Pancreas (tissue), 10 donors: Measurements from ENCODE around the gene RPS16. TPM values are rescaled to one million over a fixed set of nuclear protein-coding genes. Genes with fewer than 3 reads are reported as not detected.

Experiments used
- ATAC-seq, 4 donors: fragments of 200-7000 bp; cut with Tn5 transposase; one replicate each; pipeline versions ENCODE4 v1.8.0 to v1.9.1; 2020; ENCODE audit warnings: mild to moderate bottlenecking in 4 of 4, moderate library complexity in 4 of 4
- DNase-seq, 6 donors: peaks; one replicate each; pipeline ENCODE4 v3.0.0-alpha.2; 2020
- FAIRE-seq: peaks from 2 replicates; lab custom pipeline; 2012; peaks lifted over from hg19 to GRCh38; lab: Jason Lieb, UNC
- H3K27ac ChIP-seq, 4 donors: fragments of 200-600 bp; sonication (generic); 1 replicate in 3 of 4; 2 replicates in 1 of 4; pipeline versions ENCODE4 v1.5.0 to v1.8.0; 2020
- H3K27me3 ChIP-seq, 4 donors: fragments of 200-600 bp; one replicate each; pipeline ENCODE4 v1.8.0; 2021
- H3K36me3 ChIP-seq, 3 donors: fragments of 200-600 bp; sonication (generic) in 1 of 3; one replicate each; pipeline versions ENCODE4 v1.5.0 to v1.8.0; 2020 to 2021
- H3K4me1 ChIP-seq, 3 donors: fragments of 200-600 bp; one replicate each; pipeline ENCODE4 v1.8.0; 2021
- H3K4me3 ChIP-seq, 4 donors: fragments of 200-600 bp; sonication (generic) in 2 of 4; one replicate each; pipeline versions ENCODE4 v1.5.0 to v1.8.0; 2020 to 2021
- H3K9me3 ChIP-seq, 4 donors: fragments of 200-600 bp; one replicate each; pipeline ENCODE4 v1.8.0; 2021
- WGBS, 2 donors: extraction: QIAGEN DNeasy Blood & Tissue Kit; methylation state at CpG; one replicate each; pipeline ENCODE4 v1.1.7; 2013; 5-methylcytosine and 5-hydroxymethylcytosine counted together
- intact Hi-C, 3 donors: fragments of 100-400 bp; cut with DNase I; formaldehyde crosslinking; loops; one replicate each; pipeline versions ENCODE4 v1.11.1 to v1.14.2; 2022
- polyA plus RNA-seq, 2 donors: library from polyadenylated mRNA; stranded (reverse); fragments of 200-250 nt; gene quantifications; one replicate each; pipeline ENCODE4 v1.2.3, GENCODE V29; 2013
- total RNA-seq, 6 donors: library from RNA; stranded (reverse); fragmentation: NEBNext Ultra II Directional in 4 of 6; extraction: Animal tissue kit (Norgen Biotek cat#: 25700) in 4 of 6; gene quantifications; one replicate each; pipeline versions ENCODE4 v1.2.1 to v1.2.4, GENCODE V29; 2021 to 2023
- TF ChIP-seq, protein P1 (sequence below), 4 donors: fragments of 200-600 bp; sonication (generic) in 3 of 4; IDR thresholded peaks; one replicate each; pipeline versions ENCODE4 v1.5.0 to v1.8.0; 2021; ENCODE audit warnings: antibody characterized with exemption in 4 of 4
- donor health status: healthy with polysubstance abuse.
- donor health status: DM: no; HTN: no; CAD: no; lungs with moderate emphysema.
- donor health status: DM: no; HTN: no; CAD: no.
- donor health status: control.
- donor health status: control.
- donor health status: Bipolar disorder and iron deficiency.
- donor health status: DM: yes; HTN: yes; CAD: no.
- donor health status: DM: no; HTN: no; CAD: no.
- donor health status: DM: no; HTN: no; CAD: no.
- donor health status: DM: yes; HTN: yes; CAD: no.

Gene RPS16
- total and polyA plus RNA-seq, 8 donors: 920 to 1,759 (median 1,249) TPM

DNA sequence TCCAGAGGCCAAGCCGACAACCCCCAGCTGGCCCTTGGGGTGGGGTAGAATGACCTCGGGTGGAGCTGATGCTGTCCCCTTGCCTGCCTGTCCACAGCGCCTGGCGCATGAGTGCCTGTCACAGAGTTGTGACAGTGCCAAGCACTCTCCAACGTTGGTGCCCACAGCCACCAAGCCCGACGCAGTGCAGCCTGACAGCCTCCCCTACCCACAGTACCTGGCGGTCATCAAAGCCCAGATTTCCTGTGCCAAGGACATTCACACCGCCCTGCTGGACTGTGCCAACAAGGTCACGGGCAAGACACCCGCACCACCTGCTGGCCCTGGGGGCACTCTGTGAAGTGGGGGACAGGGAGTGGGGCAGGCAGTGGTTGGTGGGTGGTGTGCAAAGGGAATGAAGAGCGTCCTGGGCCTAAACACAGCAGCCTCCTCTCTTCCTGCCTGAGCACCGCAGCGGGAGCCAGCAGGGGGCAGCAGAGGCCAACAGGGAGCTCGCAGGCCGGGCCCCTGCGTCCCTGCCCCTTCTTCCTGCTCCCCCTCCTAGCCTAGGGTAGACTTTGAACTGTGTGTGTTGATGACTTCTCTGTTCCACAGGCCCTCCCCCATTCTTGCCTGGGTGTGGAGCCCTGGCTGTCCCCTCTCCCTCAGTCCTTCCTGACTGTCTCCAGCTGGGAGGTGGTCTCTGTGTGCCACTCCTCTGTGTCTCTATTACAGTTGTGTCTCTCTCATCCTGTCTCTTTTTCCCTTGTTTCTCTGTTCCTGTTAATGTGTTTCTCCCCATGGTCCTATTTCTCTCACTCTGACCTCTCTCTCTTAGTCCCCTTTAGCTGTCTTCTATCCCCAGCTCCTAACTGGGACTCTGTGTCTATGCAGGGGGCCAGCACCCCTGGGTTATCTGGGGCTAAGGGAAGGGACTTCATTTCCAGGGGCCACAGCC lies 38.1 kb downstream of the RPS16 start:
- peak overlapping the region; percentile 46 to 85 (median 66) for H3K27ac ChIP-seq
- H3K36me3 ChIP-seq: peaks cover 0 to 6% (median 0%) of the 10 kb centered on the region in 3 donors
- peaks cover 6 to 25% (median 15%) of the 10 kb centered on the region in 3 donors for H3K4me1 ChIP-seq
- FAIRE-seq: no peak
- peak; percentile 79 to 86 (median 84) for ATAC-seq
- DNase-seq: peak; percentile 83 to 98 (median 91)
- no peaks in the 10 kb centered on the region for H3K27me3 ChIP-seq
- intact Hi-C loops: loop anchor here in 1 of 3 donors (10.0 kb wide), 1 partner anchor 137 kb away; the partner anchor contains the start of gene EID2B
- WGBS, 2 donors: 10% methylated on average over 17 of the region's 17 CpGs
- H3K4me3 ChIP-seq: no peak overlapping the region
- H3K9me3 ChIP-seq: no peaks in the 10 kb centered on the region
- TF ChIP-seq, protein P1, sequence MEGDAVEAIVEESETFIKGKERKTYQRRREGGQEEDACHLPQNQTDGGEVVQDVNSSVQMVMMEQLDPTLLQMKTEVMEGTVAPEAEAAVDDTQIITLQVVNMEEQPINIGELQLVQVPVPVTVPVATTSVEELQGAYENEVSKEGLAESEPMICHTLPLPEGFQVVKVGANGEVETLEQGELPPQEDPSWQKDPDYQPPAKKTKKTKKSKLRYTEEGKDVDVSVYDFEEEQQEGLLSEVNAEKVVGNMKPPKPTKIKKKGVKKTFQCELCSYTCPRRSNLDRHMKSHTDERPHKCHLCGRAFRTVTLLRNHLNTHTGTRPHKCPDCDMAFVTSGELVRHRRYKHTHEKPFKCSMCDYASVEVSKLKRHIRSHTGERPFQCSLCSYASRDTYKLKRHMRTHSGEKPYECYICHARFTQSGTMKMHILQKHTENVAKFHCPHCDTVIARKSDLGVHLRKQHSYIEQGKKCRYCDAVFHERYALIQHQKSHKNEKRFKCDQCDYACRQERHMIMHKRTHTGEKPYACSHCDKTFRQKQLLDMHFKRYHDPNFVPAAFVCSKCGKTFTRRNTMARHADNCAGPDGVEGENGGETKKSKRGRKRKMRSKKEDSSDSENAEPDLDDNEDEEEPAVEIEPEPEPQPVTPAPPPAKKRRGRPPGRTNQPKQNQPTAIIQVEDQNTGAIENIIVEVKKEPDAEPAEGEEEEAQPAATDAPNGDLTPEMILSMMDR (IDR thresholded peaks at IDR 0.05): peak; percentile 91 to 96 (median 94)

GRCh38 chr19:39390751-39391437 lies 44.9 kb downstream of the RPS16 start, which contains the start of the genes MED29 and PAF1:
Gene MED29, plus strand, starts transcription at chr19:39391378. Its CDS starts 45 bp downstream, at chr19:39391423.
Gene PAF1, minus strand, starts transcription at chr19:39391106. Its CDS starts 242 bp downstream, at chr19:39390864.
- peak; percentile 98 for FAIRE-seq
- DNase-seq: peak; percentile 89 to 99 (median 98)
- H3K36me3 ChIP-seq: peaks cover 0 to 34% (median 10%) of the 10 kb centered on the region in 3 donors
- H3K4me3 ChIP-seq: peak within 1 kb of the TSS; percentile 57 to 97 (median 71)
- H3K27me3 ChIP-seq: no peaks in the 10 kb centered on the region
- H3K9me3 ChIP-seq: no peaks in the 10 kb centered on the region
- H3K27ac ChIP-seq: peak within 1 kb of the TSS; percentile 91 to 99 (median 94)
- ATAC-seq: peak; percentile 93 to 97 (median 96)
- TF ChIP-seq, protein P1 (IDR thresholded peaks at IDR 0.05): no peak
- peaks cover 0 to 8% (median 4%) of the 10 kb centered on the region in 3 donors for H3K4me1 ChIP-seq
- intact Hi-C loops: loop anchor here in 1 of 3 donors (10.0 kb wide), 1 partner anchor 144 kb away; the partner anchor contains the start of gene EID2B
- 0% methylated on average over 48 to 60 of the region's 60 CpGs for WGBS, 2 donors

GRCh38 chr19:39390451-39390750 lies 45.3 kb downstream of the RPS16 start:
- Histone ChIP-seq H3K27me3 (no peaks in the 10 kb centered on the region), H3K4me1 (peaks cover 0 to 8% (median 4%) of the 10 kb centered on the region in 3 donors), H3K9me3 (no peaks in the 10 kb centered on the region), H3K4me3 (peak overlapping the region; percentile 57 to 97 (median 71)), H3K27ac (peak overlapping the region; percentile 91 to 99 (median 94)), H3K36me3 (peaks cover 0 to 34% (median 10%) of the 10 kb centered on the region in 3 donors)
- DNase-seq (no peak), ATAC-seq (peak in 3 of 4 donors; percentile 31 to 47 (median 36)), FAIRE-seq (no peak)
- WGBS, 2 donors: 0 to 1% methylated on average over 10 of the region's 10 CpGs
- intact Hi-C loops: loop anchor here in 1 of 3 donors (10.0 kb wide), 1 partner anchor 144 kb away; the partner anchor contains the start of gene EID2B
- TF ChIP-seq, protein P1 (IDR thresholded peaks at IDR 0.05): no peak

DNA sequence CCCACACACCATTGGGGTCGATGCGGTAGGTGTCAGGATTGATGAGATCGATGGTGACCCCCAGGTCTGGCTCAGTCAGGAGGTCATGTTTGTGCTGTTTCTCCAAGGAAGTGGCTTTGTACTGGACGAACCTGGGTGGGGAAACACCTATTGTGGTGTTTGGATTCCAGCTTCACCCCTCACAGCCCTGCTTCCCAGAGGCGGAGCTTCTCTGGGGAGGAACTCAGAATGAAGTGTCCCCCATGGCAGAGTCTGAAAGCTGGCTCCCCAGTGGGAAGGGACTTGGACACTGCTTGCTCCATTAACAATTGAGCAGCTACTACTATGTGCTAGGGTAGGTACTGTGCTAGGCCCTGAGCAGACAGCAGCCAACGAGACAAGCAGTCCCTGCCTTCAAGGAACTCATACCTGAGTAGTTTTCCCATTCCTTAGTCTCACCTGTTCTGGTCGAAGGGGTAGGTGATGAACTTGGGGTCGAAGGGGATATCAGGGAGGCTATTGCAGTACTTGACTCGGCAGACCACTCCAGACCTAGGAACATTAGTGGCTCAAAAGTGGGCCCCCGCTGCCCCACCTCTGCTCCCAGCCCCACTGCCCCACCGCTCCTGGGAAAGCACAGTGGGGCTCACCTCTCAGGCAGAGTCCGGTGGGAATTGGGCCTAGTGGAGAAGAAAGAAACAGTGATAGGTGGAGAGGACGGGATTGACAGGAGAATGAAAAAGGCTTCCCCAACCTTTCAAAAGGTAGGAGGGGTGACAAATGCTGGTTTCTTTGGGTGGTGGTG lies 45.9 kb downstream of the RPS16 start:
- Histone ChIP-seq H3K27me3 (no peaks in the 10 kb centered on the region), H3K4me1 (peaks cover 0 to 8% (median 4%) of the 10 kb centered on the region in 3 donors), H3K4me3 (peak overlapping the region; percentile 57 to 97 (median 71)), H3K9me3 (no peaks in the 10 kb centered on the region), H3K27ac (peak overlapping the region in 3 of 4 donors; percentile 91 to 99 (median 97)), H3K36me3 (peaks cover 0 to 34% (median 10%) of the 10 kb centered on the region in 3 donors)
- ATAC-seq (no peak), DNase-seq (no peak), FAIRE-seq (no peak)
- intact Hi-C loops: loop anchor here in 1 of 3 donors (10.0 kb wide), 1 partner anchor 145 kb away; the partner anchor contains the start of gene EID2B
- TF ChIP-seq, protein P1 (IDR thresholded peaks at IDR 0.05): no peak
- 48 to 55% methylated on average over 13 of the region's 13 CpGs for WGBS, 2 donors
